Measurements from ENCODE around the gene ACACA. TPM values are rescaled to one million over a fixed set of nuclear protein-coding genes. Genes with fewer than 3 reads are reported as not detected.
A peak's percentile ranks its signal among the peaks of the same experiment; 100 is the strongest.

ACACA gene
- total and polyA plus RNA-seq, 9 of the 15 experiments (the other 6 are each of a cell fraction or from before 2014, with no cell fraction given) = 35.9 to 135 (median 88.4) TPM

- ATAC-seq (no peak), FAIRE-seq (no peak), DNase-seq (ENCODE audit: extremely low read depth in 1 of 4, low spot score in 3 of 4) (no peak)
- ChIA-PET CTCF (ENCODE audit: low intra/inter-chr PET ratio) (no interaction called here), POLR2A (no interaction called here)
- H3K4me2 ChIP-seq (ENCODE audit: insufficient read depth, low read length) = no peak overlapping the region
- 60% methylated on average over 1 of the region's 1 CpG for WGBS (ENCODE audit: insufficient coverage, low coverage, missing lambda C conversion rate)
- H3K27me3 ChIP-seq (ENCODE audit: control insufficient read depth in 2 of 2, insufficient read depth in 2 of 2, low read length in 2 of 2) = no peaks in the 10 kb centered on the region
- BruUV-seq (replicated peaks) = no TSS peak
- in situ Hi-C loops (cut with MboI) = no loop called here
- no peaks in the 10 kb centered on the region; a peak in 1 of 5 replicates for H3K4me1 ChIP-seq (replicated peaks in 1 of 2; ENCODE audit: control insufficient read depth in 2 of 2, insufficient read depth in 2 of 2, low read length in 2 of 2)
- no peaks in the 10 kb centered on the region for H3K36me3 ChIP-seq (ENCODE audit: control insufficient read depth, insufficient read depth, low read length)
- no peak overlapping the region for H3K4me3 ChIP-seq
- H3K9ac ChIP-seq (ENCODE audit: insufficient read depth in 1 of 2, low read depth in 2 of 2, low read length in 2 of 2) = no peak overlapping the region
- H3K27ac ChIP-seq (ENCODE audit: extremely low read depth, low read depth, low read length) = no peak overlapping the region
- H2AFZ ChIP-seq (ENCODE audit: low read depth, low read length) = no peak overlapping the region
- intact Hi-C loops (cut with micrococcal nuclease) = no loop called here
- no peaks in the 10 kb centered on the region for H4K20me1 ChIP-seq (replicated peaks; ENCODE audit: control insufficient read depth, insufficient read depth, low read length)
- no peaks in the 10 kb centered on the region for H3K9me3 ChIP-seq (replicated peaks; ENCODE audit: control insufficient read depth, insufficient read depth, low read depth, low read length)
- TF ChIP-seq TAF1 (IDR thresholded peaks at IDR 0.05; ENCODE audit: control insufficient read depth, extremely low read depth, insufficient read depth, low read length, severe bottlenecking) (no peak), CEBPG (CRISPR knock-in tag; IDR thresholded peaks at IDR 0.05) (no peak), CEBPG (tag; conservative IDR thresholded peaks at IDR 0.05 in 1 of 2, IDR thresholded peaks at IDR 0.05 in 1 of 2) (no peak), KDM4B (IDR thresholded peaks at IDR 0.05; ENCODE audit: borderline replicate concordance in 2 of 2, low read depth in 1 of 2) (no peak), JUNB (CRISPR knock-in tag; conservative IDR thresholded peaks at IDR 0.05) (no peak)
- TF ChIP-seq, protein P1, sequence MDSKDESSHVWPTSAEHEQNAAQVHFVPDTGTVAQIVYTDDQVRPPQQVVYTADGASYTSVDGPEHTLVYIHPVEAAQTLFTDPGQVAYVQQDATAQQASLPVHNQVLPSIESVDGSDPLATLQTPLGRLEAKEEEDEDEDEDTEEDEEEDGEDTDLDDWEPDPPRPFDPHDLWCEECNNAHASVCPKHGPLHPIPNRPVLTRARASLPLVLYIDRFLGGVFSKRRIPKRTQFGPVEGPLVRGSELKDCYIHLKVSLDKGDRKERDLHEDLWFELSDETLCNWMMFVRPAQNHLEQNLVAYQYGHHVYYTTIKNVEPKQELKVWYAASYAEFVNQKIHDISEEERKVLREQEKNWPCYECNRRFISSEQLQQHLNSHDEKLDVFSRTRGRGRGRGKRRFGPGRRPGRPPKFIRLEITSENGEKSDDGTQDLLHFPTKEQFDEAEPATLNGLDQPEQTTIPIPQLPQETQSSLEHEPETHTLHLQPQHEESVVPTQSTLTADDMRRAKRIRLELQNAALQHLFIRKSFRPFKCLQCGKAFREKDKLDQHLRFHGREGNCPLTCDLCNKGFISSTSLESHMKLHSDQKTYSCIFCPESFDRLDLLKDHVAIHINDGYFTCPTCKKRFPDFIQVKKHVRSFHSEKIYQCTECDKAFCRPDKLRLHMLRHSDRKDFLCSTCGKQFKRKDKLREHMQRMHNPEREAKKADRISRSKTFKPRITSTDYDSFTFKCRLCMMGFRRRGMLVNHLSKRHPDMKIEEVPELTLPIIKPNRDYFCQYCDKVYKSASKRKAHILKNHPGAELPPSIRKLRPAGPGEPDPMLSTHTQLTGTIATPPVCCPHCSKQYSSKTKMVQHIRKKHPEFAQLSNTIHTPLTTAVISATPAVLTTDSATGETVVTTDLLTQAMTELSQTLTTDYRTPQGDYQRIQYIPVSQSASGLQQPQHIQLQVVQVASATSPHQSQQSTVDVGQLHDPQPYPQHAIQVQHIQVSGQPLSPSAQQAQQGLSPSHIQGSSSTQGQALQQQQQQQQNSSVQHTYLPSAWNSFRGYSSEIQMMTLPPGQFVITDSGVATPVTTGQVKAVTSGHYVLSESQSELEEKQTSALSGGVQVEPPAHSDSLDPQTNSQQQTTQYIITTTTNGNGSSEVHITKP (IDR thresholded peaks at IDR 0.05; ENCODE audit: partially characterized antibody) = peak; percentile 65
- no peaks in the 10 kb centered on the region for H3K9me1 ChIP-seq (ENCODE audit: control insufficient read depth, insufficient read depth, low read length)
- no peaks in the 10 kb centered on the region for H3K79me2 ChIP-seq (ENCODE audit: control insufficient read depth, insufficient read depth, low read length)
Measured at GRCh38 chr17:37382056-37382455, 24.6 kb downstream of the ACACA start.

Measured in K562 (cell line).